Calu3 (cell line): ENCODE data around the gene AMT. TPM values are rescaled to one million over a fixed set of nuclear protein-coding genes. Genes with fewer than 3 reads are reported as not detected.

Experiments
- BruUV-seq: library from RNA; stranded (reverse); fragments of 400-500 nt; replicated peaks from 2 replicates; lab custom pipeline; 2021; lab: Mats Ljungman, UMichigan
- CTCF ChIA-PET: fragments of 300-600 bp; sonication (Branson Sonifier 250); formaldehyde crosslinking; loops from one replicate; lab custom pipeline; 2022; ENCODE audit warnings: antibody characterized with exemption; lab: Charles Lee
- DNase-seq: peaks from one replicate; pipeline ENCODE4 v3.0.0; 2022
- H3K27ac Mint-ChIP-seq: one replicate; pipeline ENCODE4 v1.8.0; 2022; ENCODE audit warnings: mixed read lengths; ENCODE audit not compliant: unreplicated experiment
- H3K27me3 Mint-ChIP-seq: one replicate; pipeline ENCODE4 v1.8.0; 2022; ENCODE audit warnings: mixed read lengths; ENCODE audit not compliant: unreplicated experiment
- H3K36me3 Mint-ChIP-seq: one replicate; pipeline ENCODE4 v1.8.0; 2022; ENCODE audit warnings: mild to moderate bottlenecking, moderate library complexity, mixed read lengths; ENCODE audit not compliant: insufficient read depth, unreplicated experiment
- H3K4me1 Mint-ChIP-seq: one replicate; pipeline ENCODE4 v1.8.0; 2022; ENCODE audit warnings: mild to moderate bottlenecking, low read depth, mixed read lengths; ENCODE audit not compliant: unreplicated experiment
- H3K4me3 Mint-ChIP-seq: one replicate; pipeline ENCODE4 v1.8.0; 2022; ENCODE audit warnings: mild to moderate bottlenecking, low read depth, moderate library complexity, mixed read lengths; ENCODE audit not compliant: unreplicated experiment
- H3K9me3 Mint-ChIP-seq: one replicate; pipeline ENCODE4 v1.8.0; 2022; ENCODE audit warnings: low read depth, mixed read lengths; ENCODE audit not compliant: unreplicated experiment
- intact Hi-C: fragments of 100-400 bp; cut with micrococcal nuclease; formaldehyde crosslinking; loops from one replicate; pipeline ENCODE4 v1.10.0; 2022; ENCODE audit not compliant: unreplicated experiment
- total RNA-seq: library from RNA; stranded (reverse); gene quantifications from 2 replicates; pipeline ENCODE4 v1.2.3, GENCODE V29; 2022
- TF ChIP-seq, protein P1 (sequence below): fragments of 200-600 bp; IDR thresholded peaks from one replicate; pipeline ENCODE4 v1.8.0; 2022; ENCODE audit warnings: antibody characterized with exemption; ENCODE audit not compliant: unreplicated experiment

AMT gene
- total RNA-seq, 1 experiment from 2014 or later: 9.7 TPM

DNA sequence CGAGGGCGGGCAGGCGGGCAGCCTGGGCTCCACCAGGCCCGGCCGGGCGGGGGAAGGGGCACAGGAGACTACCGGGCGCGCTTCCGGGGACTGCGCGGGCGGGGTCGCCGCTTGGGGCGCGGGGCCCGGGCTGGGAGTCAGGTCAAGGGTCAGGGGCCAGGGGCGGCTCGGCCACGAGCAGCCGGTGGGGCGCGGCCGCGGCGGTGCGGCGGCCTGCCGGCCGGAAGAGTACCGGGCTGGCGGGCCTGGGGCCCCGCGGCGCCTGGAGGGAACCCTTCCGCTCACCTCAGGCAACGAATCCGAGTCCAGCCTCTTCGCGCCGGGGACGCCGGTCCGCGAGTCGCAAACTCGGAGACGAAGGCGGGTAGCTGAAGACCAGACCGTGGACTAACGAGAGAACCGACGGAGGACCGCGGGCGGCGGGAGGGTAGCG, 10.7 kb downstream of the AMT start:
- Mint-ChIP-seq H3K9me3 (no peaks in the 10 kb centered on the region), H3K36me3 (peaks cover 48% of the 10 kb centered on the region), H3K4me3 (peak overlapping the region; percentile 91), H3K27ac (peak overlapping the region; percentile 100), H3K4me1 (peaks cover 37% of the 10 kb centered on the region), H3K27me3 (no peaks in the 10 kb centered on the region)
- intact Hi-C loops: loop anchor here (5.0 kb wide), 1 partner anchor 59 kb away; no protein-coding TSS in a partner anchor
- CTCF ChIA-PET: interaction anchor here (0.5 to 2.3 kb wide), 6 partner anchors 13 to 536 kb away, joined by 3 to 11 read pairs (median 4); partner anchors contain the start of gene USP4
- no TSS peak for BruUV-seq
- TF ChIP-seq, protein P1, sequence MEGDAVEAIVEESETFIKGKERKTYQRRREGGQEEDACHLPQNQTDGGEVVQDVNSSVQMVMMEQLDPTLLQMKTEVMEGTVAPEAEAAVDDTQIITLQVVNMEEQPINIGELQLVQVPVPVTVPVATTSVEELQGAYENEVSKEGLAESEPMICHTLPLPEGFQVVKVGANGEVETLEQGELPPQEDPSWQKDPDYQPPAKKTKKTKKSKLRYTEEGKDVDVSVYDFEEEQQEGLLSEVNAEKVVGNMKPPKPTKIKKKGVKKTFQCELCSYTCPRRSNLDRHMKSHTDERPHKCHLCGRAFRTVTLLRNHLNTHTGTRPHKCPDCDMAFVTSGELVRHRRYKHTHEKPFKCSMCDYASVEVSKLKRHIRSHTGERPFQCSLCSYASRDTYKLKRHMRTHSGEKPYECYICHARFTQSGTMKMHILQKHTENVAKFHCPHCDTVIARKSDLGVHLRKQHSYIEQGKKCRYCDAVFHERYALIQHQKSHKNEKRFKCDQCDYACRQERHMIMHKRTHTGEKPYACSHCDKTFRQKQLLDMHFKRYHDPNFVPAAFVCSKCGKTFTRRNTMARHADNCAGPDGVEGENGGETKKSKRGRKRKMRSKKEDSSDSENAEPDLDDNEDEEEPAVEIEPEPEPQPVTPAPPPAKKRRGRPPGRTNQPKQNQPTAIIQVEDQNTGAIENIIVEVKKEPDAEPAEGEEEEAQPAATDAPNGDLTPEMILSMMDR: no peak
- peak; percentile 47 for DNase-seq

- no peaks in the 10 kb centered on the region for H3K27me3 Mint-ChIP-seq
- H3K27ac Mint-ChIP-seq: peak overlapping the region; percentile 44
- intact Hi-C loops: loop anchor here (5.0 kb wide), 1 partner anchor 59 kb away; no protein-coding TSS in a partner anchor
- peak overlapping the region; percentile 91 for H3K4me3 Mint-ChIP-seq
- DNase-seq: no peak
- H3K9me3 Mint-ChIP-seq: no peaks in the 10 kb centered on the region
- no TSS peak for BruUV-seq
- TF ChIP-seq, protein P1: no peak
- CTCF ChIA-PET: interaction anchor here (0.7 to 2.3 kb wide), 3 partner anchors 38 to 535 kb away, joined by 3 to 10 read pairs (median 4); partner anchors contain the start of gene USP4
- peaks cover 51% of the 10 kb centered on the region for H3K36me3 Mint-ChIP-seq
- H3K4me1 Mint-ChIP-seq: peaks cover 37% of the 10 kb centered on the region
Observed at GRCh38 chr3:49410846-49411534, 11.3 kb downstream of the AMT start.

GRCh38 chr3:49410066-49410845, 12.0 kb downstream of the AMT start:
- peak overlapping the region; percentile 91 for H3K4me3 Mint-ChIP-seq
- peaks cover 51% of the 10 kb centered on the region for H3K36me3 Mint-ChIP-seq
- DNase-seq: no peak
- H3K4me1 Mint-ChIP-seq: peaks cover 39% of the 10 kb centered on the region
- TF ChIP-seq, protein P1: no peak
- CTCF ChIA-PET: interaction anchor here (1.3 to 2.3 kb wide), 2 partner anchors 70 kb away, joined by 3 to 10 read pairs; partner anchors contain the start of gene USP4
- no peaks in the 10 kb centered on the region for H3K9me3 Mint-ChIP-seq
- TSS peak; percentile 62 for BruUV-seq
- peak overlapping the region; percentile 44 for H3K27ac Mint-ChIP-seq
- no peaks in the 10 kb centered on the region for H3K27me3 Mint-ChIP-seq
- intact Hi-C loops: loop anchor here (5.0 kb wide), 1 partner anchor 58 kb away; no protein-coding TSS in a partner anchor
